HUES48 (cell line): Measurements from ENCODE around the gene CCDC110.
A peak's percentile ranks its signal among the peaks of the same experiment; 100 is the strongest.

Source experiments
- H3K27ac ChIP-seq: one replicate; pipeline ENCODE4 v1.7.0; 2013; ENCODE audit warnings: low read depth, low read length, inconsistent platforms
- H3K27me3 ChIP-seq: 2 replicates; pipeline ENCODE4 v1.6.1; 2013; ENCODE audit warnings: mild to moderate bottlenecking, low read length; ENCODE audit not compliant: control insufficient read depth, insufficient read depth
- H3K36me3 ChIP-seq: 2 replicates; pipeline ENCODE4 v1.6.1; 2013; ENCODE audit warnings: low read length; ENCODE audit not compliant: control insufficient read depth, insufficient read depth
- H3K4me1 ChIP-seq: 2 replicates; pipeline ENCODE4 v1.6.1; 2013; ENCODE audit warnings: mild to moderate bottlenecking, low read length; ENCODE audit not compliant: control insufficient read depth, insufficient read depth
- H3K4me3 ChIP-seq: 2 replicates; pipeline ENCODE4 v1.5.1; 2013; ENCODE audit warnings: mild to moderate bottlenecking, low read depth, low read length
- H3K9ac ChIP-seq: 2 replicates; pipeline ENCODE4 v1.6.1; 2013; ENCODE audit warnings: mild to moderate bottlenecking, low read depth, low read length, moderate library complexity
- H3K9me3 ChIP-seq: 2 replicates; pipeline ENCODE4 v1.6.1; 2013; ENCODE audit warnings: low read length; ENCODE audit not compliant: control insufficient read depth, insufficient read depth

The CCDC110 gene

GRCh38 chr4:185395956-185396723 lies 75.4 kb downstream of the CCDC110 start:
- peaks cover 12% of the 10 kb centered on the region for H3K4me1 ChIP-seq

GRCh38 chr4:185395238-185395955 lies 76.1 kb downstream of the CCDC110 start, which contains the start of gene LRP2BP:
Gene LRP2BP, minus strand, starts transcription at chr4:185395924. Its CDS starts 17,738 bp downstream, at chr4:185378186.
- Histone ChIP-seq H3K9me3 (no peaks in the 10 kb centered on the region), H3K27ac (peak within 1 kb of the TSS; percentile 76), H3K36me3 (peaks cover 13% of the 10 kb centered on the region), H3K9ac (peak within 1 kb of the TSS; percentile 60), H3K27me3 (no peaks in the 10 kb centered on the region), H3K4me1 (peaks cover 12% of the 10 kb centered on the region), H3K4me3 (peak within 1 kb of the TSS; percentile 64)

More at GRCh38 chr4:185395956-185396723, 75.4 kb downstream of the CCDC110 start:
- H3K4me3 ChIP-seq = peak overlapping the region; percentile 64
- H3K36me3 ChIP-seq = peaks cover 16% of the 10 kb centered on the region
- no peaks in the 10 kb centered on the region for H3K9me3 ChIP-seq
- no peaks in the 10 kb centered on the region for H3K27me3 ChIP-seq
- peak overlapping the region; percentile 60 for H3K9ac ChIP-seq
- peak overlapping the region; percentile 76 for H3K27ac ChIP-seq
